A673 (cell line): ENCODE results near the gene DLL1. TPM values are rescaled to one million over a fixed set of nuclear protein-coding genes. Genes with fewer than 3 reads are reported as not detected.

Source experiments
- BruUV-seq: library from RNA; stranded (reverse); fragments of 400-500 nt; replicated peaks from 2 replicates; lab custom pipeline; 2021; lab: Mats Ljungman, UMichigan
- CTCF ChIA-PET: fragments of 300-600 bp; sonication (Branson Sonifier 250); formaldehyde crosslinking; loops from one replicate; lab custom pipeline; 2022; ENCODE audit warnings: antibody characterized with exemption; lab: Charles Lee
- POLR2A ChIA-PET: fragments of 300-600 bp; sonication (Branson Sonifier 250); formaldehyde crosslinking; loops from one replicate; lab custom pipeline; 2022; ENCODE audit warnings: antibody characterized with exemption; ENCODE audit not compliant: low non-redundant PET; lab: Charles Lee
- DNase-seq: peaks from one replicate; pipeline ENCODE4 v3.0.0-alpha.2; 2015; ENCODE audit warnings: low spot score
- H3K27ac ChIP-seq: fragments of 200-600 bp; sonication (generic); 2 replicates; pipeline ENCODE4 v1.5.1; 2016; ENCODE audit warnings: mixed run types, low read depth, mild to moderate bottlenecking, mixed read lengths, antibody characterized with exemption, low read length; ENCODE audit not compliant: poor library complexity, severe bottlenecking
- H3K27me3 ChIP-seq: fragments of 200-600 bp; sonication (generic); replicated peaks from 2 replicates; pipeline ENCODE4 v1.6.1; 2017; ENCODE audit warnings: mixed run types, low read depth, mild to moderate bottlenecking, mixed read lengths, antibody characterized with exemption, low read length; ENCODE audit not compliant: insufficient read depth, poor library complexity
- H3K36me3 ChIP-seq: fragments of 200-600 bp; sonication (generic); 2 replicates; pipeline ENCODE4 v1.6.1; 2016; ENCODE audit warnings: mixed run types, mild to moderate bottlenecking, mixed read lengths, antibody characterized with exemption, low read length; ENCODE audit not compliant: insufficient read depth, poor library complexity, severe bottlenecking
- H3K4me1 ChIP-seq: fragments of 200-600 bp; sonication (generic); 2 replicates; pipeline ENCODE4 v1.6.1; 2017; ENCODE audit warnings: mixed run types, mild to moderate bottlenecking, mixed read lengths, antibody characterized with exemption, low read length; ENCODE audit not compliant: insufficient read depth, poor library complexity, severe bottlenecking
- H3K4me3 ChIP-seq: fragments of 200-600 bp; sonication (generic); 2 replicates; pipeline ENCODE4 v1.5.1; 2016; ENCODE audit warnings: low read depth, mixed run types, mild to moderate bottlenecking, mixed read lengths, low read length; ENCODE audit not compliant: poor library complexity, severe bottlenecking
- H3K9me3 ChIP-seq: fragments of 200-600 bp; sonication (generic); 2 replicates; pipeline ENCODE4 v1.6.1; 2016; ENCODE audit warnings: mixed run types, low read depth, mild to moderate bottlenecking, mixed read lengths, antibody characterized with exemption, low read length; ENCODE audit not compliant: poor library complexity, severe bottlenecking
- CTCF ChIP-seq: fragments of 300-800, 200-600 bp; sonication (generic); conservative IDR thresholded peaks from 2 replicates; pipeline ENCODE4 v1.5.1; 2017; ENCODE audit warnings: low read depth, mild to moderate bottlenecking, antibody characterized with exemption, low read length, moderate library complexity, mixed read lengths
- EZH2 ChIP-seq: fragments of 200-600 bp; sonication (generic); IDR thresholded peaks from 2 replicates; pipeline ENCODE4 v1.6.1; 2017; ENCODE audit warnings: borderline replicate concordance, low read depth, mild to moderate bottlenecking, mixed read lengths, antibody characterized with exemption, low read length; ENCODE audit not compliant: poor library complexity, severe bottlenecking
- intact Hi-C: fragments of 100-400 bp; cut with micrococcal nuclease; formaldehyde crosslinking; loops from one replicate; pipeline ENCODE4 v1.10.0; 2022; ENCODE audit not compliant: unreplicated experiment
- total RNA-seq: library from RNA; stranded (reverse); gene quantifications from 2 replicates; pipeline ENCODE4 v1.2.3, GENCODE V29; 2021

Gene DLL1
- total RNA-seq, 1 experiment from 2014 or later: 1.2 TPM

DNA sequence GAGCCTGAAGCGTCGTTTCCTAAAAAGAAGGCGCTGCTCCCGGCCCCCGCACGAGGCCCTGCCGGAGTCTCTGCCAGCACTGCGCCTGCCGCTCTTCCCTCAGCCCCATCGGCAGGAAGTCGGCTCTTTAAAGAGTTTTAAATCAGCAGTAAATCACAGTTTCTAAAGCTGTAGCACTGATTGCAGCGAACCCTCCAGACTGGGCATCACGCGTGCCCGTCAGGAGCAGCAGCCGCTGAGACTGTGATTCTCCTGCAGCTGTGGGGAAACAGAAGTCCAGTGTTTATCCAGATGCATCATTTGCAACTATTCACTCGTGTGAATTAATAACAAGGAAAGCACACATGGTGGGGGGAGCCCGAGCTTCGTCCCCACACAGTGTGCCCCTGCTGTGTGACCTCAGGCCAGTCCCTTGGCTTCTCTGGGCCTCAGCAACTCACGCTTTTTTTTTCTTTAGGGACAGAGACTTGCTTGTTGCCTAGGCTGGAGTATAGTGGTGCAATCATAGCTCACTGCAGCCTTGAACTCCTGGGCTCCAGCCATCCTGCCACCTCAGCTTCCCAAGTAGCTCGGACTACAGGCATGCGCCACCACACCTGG lies 28.3 kb downstream of the DLL1 start:
- Histone ChIP-seq H3K9me3 (no peaks in the 10 kb centered on the region), H3K27ac (no peak overlapping the region), H3K36me3 (no peaks in the 10 kb centered on the region), H3K27me3 (no peaks in the 10 kb centered on the region), H3K4me3 (no peak overlapping the region), H3K4me1 (no peaks in the 10 kb centered on the region)
- BruUV-seq: no TSS peak
- no peak for DNase-seq
- TF ChIP-seq CTCF (no peak), EZH2 (no peak)
- intact Hi-C loops: no loop called here
- ChIA-PET POLR2A (no interaction called here), CTCF (no interaction called here)

DNA sequence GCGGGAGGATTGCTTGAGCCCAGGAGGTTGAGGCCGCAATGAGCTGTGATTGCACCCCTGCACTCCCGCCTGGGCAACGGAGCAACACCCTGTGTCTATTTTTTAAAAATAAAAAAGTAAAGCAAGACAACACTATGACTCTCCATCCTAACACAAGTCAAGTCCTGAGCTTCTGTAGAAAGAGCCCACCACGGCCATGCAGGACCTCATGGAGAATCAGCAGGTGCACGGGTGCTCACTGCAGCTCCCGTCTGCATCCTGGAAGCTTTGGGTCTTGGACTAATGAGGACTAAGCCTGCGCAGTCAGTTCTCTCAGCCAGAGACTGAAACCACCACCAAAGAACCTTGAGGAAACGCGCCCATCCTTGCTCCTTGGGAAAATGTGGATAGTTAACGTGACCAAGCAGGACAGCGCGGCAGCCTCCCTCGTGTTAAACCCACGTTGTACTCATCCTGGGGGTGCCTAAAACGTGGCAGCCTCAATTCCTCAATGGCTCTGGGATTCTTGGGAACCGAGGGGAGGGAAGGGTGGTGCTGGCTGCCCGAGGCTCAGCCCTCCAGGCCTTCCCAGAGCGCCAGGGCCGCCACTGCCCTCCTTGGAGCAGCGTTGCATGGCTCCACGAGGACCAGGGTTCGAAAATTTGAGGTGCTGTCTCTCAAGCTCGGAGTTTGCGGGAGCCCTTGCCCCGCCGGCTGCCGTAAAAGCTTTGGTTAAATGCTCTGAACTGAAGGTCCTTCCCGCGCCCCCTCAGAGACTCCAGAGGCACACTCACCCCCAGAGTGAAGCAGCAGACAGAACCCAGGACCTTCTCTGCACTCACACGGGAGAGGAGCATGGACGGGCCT lies 29.0 kb downstream of the DLL1 start:
- no peaks in the 10 kb centered on the region for H3K4me1 ChIP-seq
- H3K27ac ChIP-seq: no peak overlapping the region
- no peaks in the 10 kb centered on the region for H3K27me3 ChIP-seq
- no peaks in the 10 kb centered on the region for H3K9me3 ChIP-seq
- POLR2A ChIA-PET: no interaction called here
- DNase-seq: no peak
- TF ChIP-seq EZH2: no peak
- TF ChIP-seq CTCF: no peak
- BruUV-seq: no TSS peak
- no peaks in the 10 kb centered on the region for H3K36me3 ChIP-seq
- CTCF ChIA-PET: no interaction called here
- no peak overlapping the region for H3K4me3 ChIP-seq
- intact Hi-C loops: no loop called here

DNA sequence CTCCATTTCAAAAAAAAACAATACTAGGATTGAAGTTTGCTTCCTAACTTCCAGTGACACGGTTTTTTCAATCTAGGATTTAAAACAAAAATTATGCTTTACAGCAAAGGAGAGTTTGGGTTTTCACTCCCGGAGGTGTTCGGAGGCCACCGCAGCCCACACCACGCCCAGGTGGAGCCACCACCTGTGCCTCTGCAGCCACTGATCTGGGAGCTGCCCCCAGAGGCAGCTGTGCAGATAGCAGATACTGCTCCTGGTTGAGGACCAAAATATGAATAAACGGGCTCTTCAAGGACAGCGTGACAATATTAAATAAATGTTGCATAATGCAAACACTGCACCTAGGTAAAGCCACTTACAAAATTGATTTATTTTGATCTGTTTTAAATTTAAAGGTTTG lies 30.2 kb downstream of the DLL1 start:
- Histone ChIP-seq H3K27ac (no peak overlapping the region), H3K9me3 (no peaks in the 10 kb centered on the region), H3K4me1 (no peaks in the 10 kb centered on the region), H3K27me3 (no peaks in the 10 kb centered on the region), H3K4me3 (no peak overlapping the region), H3K36me3 (no peaks in the 10 kb centered on the region)
- ChIA-PET POLR2A (no interaction called here), CTCF (no interaction called here)
- intact Hi-C loops: no loop called here
- TF ChIP-seq EZH2: no peak
- peak; percentile 27; the same call in 1 of the 2 replicates for TF ChIP-seq CTCF
- no peak for DNase-seq
- no TSS peak for BruUV-seq
